Measurements from ENCODE around the gene CKAP5. TPM values are rescaled to one million over a fixed set of nuclear protein-coding genes. Genes with fewer than 3 reads are reported as not detected.
A peak's percentile ranks its signal among the peaks of the same experiment; 100 is the strongest.

CKAP5 gene
- total and polyA plus RNA-seq, 2 donors (not counting 1 experiment from before 2014, with no cell fraction given): 64.7 to 111 TPM

GRCh38 chr11:46826310-46827044 is 19.6 kb downstream of the CKAP5 start:
- Histone ChIP-seq H3K4me2 (ENCODE audit: extremely low read depth, insufficient read depth, low read length) (peak overlapping the region; percentile 100), H3K4me1 (ENCODE audit: control insufficient read depth, extremely low read depth, insufficient read depth, low read length) (peaks cover 12% of the 10 kb centered on the region), H3K4me3 (replicated peaks in 1 of 4; ENCODE audit: control extremely low read depth in 1 of 4, insufficient read depth in 1 of 4, low read depth in 3 of 4, low read length in 4 of 4) (peak overlapping the region; percentile 73 to 96 (median 82)), H3K27me3 (ENCODE audit: control insufficient read depth, insufficient read depth, low read length) (no peaks in the 10 kb centered on the region), H3K9me3 (ENCODE audit: control insufficient read depth, insufficient read depth, low read depth, low read length) (no peaks in the 10 kb centered on the region), H3K9ac (ENCODE audit: insufficient read depth, low read length) (peak overlapping the region; percentile 58), H3K36me3 (ENCODE audit: control insufficient read depth, insufficient read depth, low read length) (no peaks in the 10 kb centered on the region), H2AFZ (ENCODE audit: low read length) (peak overlapping the region; percentile 94), H3K27ac (ENCODE audit: insufficient read depth, low read length) (peak overlapping the region; percentile 71), H4K20me1 (ENCODE audit: control insufficient read depth, extremely low read depth, insufficient read depth, low read length) (no peaks in the 10 kb centered on the region), H3K79me2 (ENCODE audit: control insufficient read depth, insufficient read depth, low read length) (peaks cover 94% of the 10 kb centered on the region)
- TF ChIP-seq CTCF (conservative IDR thresholded peaks at IDR 0.05 in 1 of 2, IDR thresholded peaks at IDR 0.05 in 1 of 2; ENCODE audit: low read depth in 1 of 2, low read length in 2 of 2) (no peak), EZH2 (IDR thresholded peaks at IDR 0.05; ENCODE audit: low read length, missing control alignments) (no peak)
- DNase-seq (ENCODE audit: low read depth in 2 of 2): peak; percentile 74 to 75

- DNase-seq (ENCODE audit: low read depth in 2 of 2): peak; percentile 8 to 31
- no peaks in the 10 kb centered on the region for H3K79me2 ChIP-seq (ENCODE audit: control insufficient read depth, insufficient read depth, low read length)
- H3K36me3 ChIP-seq (ENCODE audit: control insufficient read depth, insufficient read depth, low read length): no peaks in the 10 kb centered on the region
- H4K20me1 ChIP-seq (ENCODE audit: control insufficient read depth, extremely low read depth, insufficient read depth, low read length): no peaks in the 10 kb centered on the region
- H3K27me3 ChIP-seq (ENCODE audit: control insufficient read depth, insufficient read depth, low read length): no peaks in the 10 kb centered on the region
- TF ChIP-seq CTCF (conservative IDR thresholded peaks at IDR 0.05 in 1 of 2, IDR thresholded peaks at IDR 0.05 in 1 of 2; ENCODE audit: low read depth in 1 of 2, low read length in 2 of 2) (peak in 1 of 2 donors; percentile 20), EZH2 (IDR thresholded peaks at IDR 0.05; ENCODE audit: low read length, missing control alignments) (no peak)
- no peak overlapping the region for H3K9ac ChIP-seq (ENCODE audit: insufficient read depth, low read length)
- H3K4me1 ChIP-seq (ENCODE audit: control insufficient read depth, extremely low read depth, insufficient read depth, low read length): no peaks in the 10 kb centered on the region
- no peak overlapping the region for H2AFZ ChIP-seq (ENCODE audit: low read length)
- H3K4me3 ChIP-seq (replicated peaks in 1 of 4; ENCODE audit: control extremely low read depth in 1 of 4, insufficient read depth in 1 of 4, low read depth in 3 of 4, low read length in 4 of 4): no peak overlapping the region
- H3K27ac ChIP-seq (ENCODE audit: insufficient read depth, low read length): no peak overlapping the region
- peak overlapping the region; percentile 8 for H3K4me2 ChIP-seq (ENCODE audit: extremely low read depth, insufficient read depth, low read length)
- no peaks in the 10 kb centered on the region for H3K9me3 ChIP-seq (ENCODE audit: control insufficient read depth, insufficient read depth, low read depth, low read length)
Measured at GRCh38 chr11:46808799-46809431, 37.2 kb downstream of the CKAP5 start.

DNA sequence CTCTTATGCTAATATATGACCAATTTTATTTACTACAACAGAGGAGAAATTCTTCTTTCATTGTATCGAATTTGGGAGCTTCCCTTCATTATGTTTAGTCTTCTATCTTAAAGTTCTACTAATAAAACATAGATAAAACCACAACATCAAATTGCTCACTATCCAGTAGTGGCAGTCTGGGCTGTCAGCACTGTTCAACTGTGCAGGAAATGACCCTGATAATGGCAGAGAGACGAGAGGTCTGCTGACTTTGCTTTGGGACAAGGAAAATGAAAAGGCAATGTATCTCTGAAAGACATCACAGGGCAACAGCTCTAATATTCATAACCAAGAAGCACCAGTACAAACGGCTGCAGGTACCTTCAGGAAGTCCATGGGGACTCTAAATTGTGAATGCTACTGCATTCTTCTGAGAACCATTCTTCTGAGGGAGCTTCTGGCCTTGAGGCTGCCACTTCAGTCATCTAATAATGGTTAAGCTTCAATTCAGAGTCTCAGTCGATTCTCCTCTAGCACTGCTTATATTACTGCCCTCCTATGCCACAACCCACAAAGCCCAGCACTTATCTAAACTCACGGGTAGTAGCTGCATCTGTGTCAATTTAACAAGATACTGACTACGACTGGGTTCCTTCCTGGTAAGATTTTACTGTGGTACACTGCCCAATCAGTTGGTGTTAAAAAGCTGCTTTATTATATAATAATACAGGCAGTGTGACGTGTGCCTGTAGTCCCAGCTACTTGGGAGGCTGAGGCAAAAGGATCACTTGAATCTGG is 44.2 kb downstream of the CKAP5 start:
- no peak for DNase-seq (ENCODE audit: low read depth in 2 of 2)
- Histone ChIP-seq H3K4me3 (replicated peaks in 1 of 4; ENCODE audit: control extremely low read depth in 1 of 4, insufficient read depth in 1 of 4, low read depth in 3 of 4, low read length in 4 of 4) (no peak overlapping the region), H3K36me3 (ENCODE audit: control insufficient read depth, insufficient read depth, low read length) (peaks cover 3% of the 10 kb centered on the region), H3K4me1 (ENCODE audit: control insufficient read depth, extremely low read depth, insufficient read depth, low read length) (no peaks in the 10 kb centered on the region), H3K4me2 (ENCODE audit: extremely low read depth, insufficient read depth, low read length) (no peak overlapping the region), H3K27ac (ENCODE audit: insufficient read depth, low read length) (no peak overlapping the region), H4K20me1 (ENCODE audit: control insufficient read depth, extremely low read depth, insufficient read depth, low read length) (no peaks in the 10 kb centered on the region), H3K27me3 (ENCODE audit: control insufficient read depth, insufficient read depth, low read length) (no peaks in the 10 kb centered on the region), H3K9ac (ENCODE audit: insufficient read depth, low read length) (no peak overlapping the region), H3K9me3 (ENCODE audit: control insufficient read depth, insufficient read depth, low read depth, low read length) (no peaks in the 10 kb centered on the region), H2AFZ (ENCODE audit: low read length) (no peak overlapping the region), H3K79me2 (ENCODE audit: control insufficient read depth, insufficient read depth, low read length) (no peaks in the 10 kb centered on the region)
- TF ChIP-seq EZH2 (IDR thresholded peaks at IDR 0.05; ENCODE audit: low read length, missing control alignments): no peak
- no peak for TF ChIP-seq CTCF (conservative IDR thresholded peaks at IDR 0.05 in 1 of 2, IDR thresholded peaks at IDR 0.05 in 1 of 2; ENCODE audit: low read depth in 1 of 2, low read length in 2 of 2)

Measured in fibroblast of lung (primary cell).